HFFc6 (cell line): Measurements from ENCODE around the gene LAMC3. TPM values are rescaled to one million over a fixed set of nuclear protein-coding genes. Genes with fewer than 3 reads are reported as not detected.

Experiments
- DNase-seq: peaks from one replicate; pipeline ENCODE4 v3.0.0-alpha.2; 2018
- H3K27ac Mint-ChIP-seq: 2 replicates; pipeline ENCODE4 v1.8.0; 2020; ENCODE audit warnings: mild to moderate bottlenecking, mixed read lengths
- H3K27me3 Mint-ChIP-seq: 2 replicates; pipeline ENCODE4 v1.8.0; 2021; ENCODE audit warnings: mild to moderate bottlenecking, moderate library complexity, mixed read lengths; ENCODE audit not compliant: insufficient read depth
- H3K36me3 Mint-ChIP-seq: 2 replicates; pipeline ENCODE4 v1.8.0; 2021; ENCODE audit warnings: low read depth, mixed read lengths
- H3K4me1 Mint-ChIP-seq: 2 replicates; pipeline ENCODE4 v1.8.0; 2020; ENCODE audit warnings: low read depth, mixed read lengths
- H3K4me3 Mint-ChIP-seq: 2 replicates; pipeline ENCODE4 v1.8.0; 2020; ENCODE audit warnings: mild to moderate bottlenecking, moderate library complexity, mixed read lengths
- H3K9me3 Mint-ChIP-seq: 2 replicates; pipeline ENCODE4 v1.8.0; 2020; ENCODE audit warnings: mild to moderate bottlenecking, mixed read lengths
- CTCF ChIP-seq: fragments of 200-600 bp; sonication (generic); IDR thresholded peaks from 2 replicates; pipeline ENCODE4 v1.5.0; 2021; ENCODE audit warnings: antibody characterized with exemption, mild to moderate bottlenecking
- total RNA-seq, 6 experiments: library from RNA; stranded (reverse); fragmentation: NEBNext Ultra II Directional; extraction: Animal tissue kit (Norgen Biotek cat#: 25700); gene quantifications; 2 replicates in 1 of 6; 3 replicates in 5 of 6; pipeline ENCODE4 v1.2.3, GENCODE V29; 2021

The LAMC3 gene
- total RNA-seq, 6 experiments from 2014 or later = not detected

- no peaks in the 10 kb centered on the region for H3K9me3 Mint-ChIP-seq
- H3K4me1 Mint-ChIP-seq = no peaks in the 10 kb centered on the region
- no peak for DNase-seq
- H3K27ac Mint-ChIP-seq = no peak overlapping the region
- H3K36me3 Mint-ChIP-seq = no peaks in the 10 kb centered on the region
- H3K4me3 Mint-ChIP-seq = no peak overlapping the region
- peaks cover 49% of the 10 kb centered on the region for H3K27me3 Mint-ChIP-seq
- no peak for TF ChIP-seq CTCF
These were observed 28.4 kb upstream of the LAMC3 start for GRCh38 chr9:130980526-130980925.

- H3K27me3 Mint-ChIP-seq = peaks cover 50% of the 10 kb centered on the region
- no peak for TF ChIP-seq CTCF
- H3K4me3 Mint-ChIP-seq = no peak overlapping the region
- H3K36me3 Mint-ChIP-seq = no peaks in the 10 kb centered on the region
- DNase-seq = no peak
- no peaks in the 10 kb centered on the region for H3K9me3 Mint-ChIP-seq
- no peak overlapping the region for H3K27ac Mint-ChIP-seq
- no peaks in the 10 kb centered on the region for H3K4me1 Mint-ChIP-seq
These were observed 27.8 kb upstream of the LAMC3 start for GRCh38 chr9:130981002-130981755.

- no peak for TF ChIP-seq CTCF
- DNase-seq = no peak
These were observed 27.2 kb upstream of the LAMC3 start for GRCh38 chr9:130981756-130982137.

GRCh38 chr9:130982636-130983358 is 26.2 kb upstream of the LAMC3 start:
- H3K27me3 Mint-ChIP-seq = peaks cover 57% of the 10 kb centered on the region
- TF ChIP-seq CTCF = no peak
- no peaks in the 10 kb centered on the region for H3K9me3 Mint-ChIP-seq
- DNase-seq = no peak
- no peaks in the 10 kb centered on the region for H3K36me3 Mint-ChIP-seq
- no peak overlapping the region for H3K4me3 Mint-ChIP-seq
- no peak overlapping the region for H3K27ac Mint-ChIP-seq
- no peaks in the 10 kb centered on the region for H3K4me1 Mint-ChIP-seq

More at GRCh38 chr9:130981756-130982137, 27.2 kb upstream of the LAMC3 start:
- H3K36me3 Mint-ChIP-seq = no peaks in the 10 kb centered on the region
- H3K27ac Mint-ChIP-seq = no peak overlapping the region
- no peak overlapping the region for H3K4me3 Mint-ChIP-seq
- no peaks in the 10 kb centered on the region for H3K4me1 Mint-ChIP-seq
- H3K27me3 Mint-ChIP-seq = peaks cover 53% of the 10 kb centered on the region
- H3K9me3 Mint-ChIP-seq = no peaks in the 10 kb centered on the region

GRCh38 chr9:130983359-130983670 is 25.7 kb upstream of the LAMC3 start:
- no peak for DNase-seq
- H3K4me3 Mint-ChIP-seq = no peak overlapping the region
- no peaks in the 10 kb centered on the region for H3K4me1 Mint-ChIP-seq
- H3K36me3 Mint-ChIP-seq = no peaks in the 10 kb centered on the region; the same call in 1 of the 2 replicates
- H3K9me3 Mint-ChIP-seq = no peaks in the 10 kb centered on the region
- H3K27ac Mint-ChIP-seq = no peak overlapping the region
- peaks cover 58% of the 10 kb centered on the region for H3K27me3 Mint-ChIP-seq
- TF ChIP-seq CTCF = no peak
